Measurements from ENCODE around the gene TVP23C. TPM values are rescaled to one million over a fixed set of nuclear protein-coding genes. Genes with fewer than 3 reads are reported as not detected.

TVP23C gene
- total RNA-seq, 1 experiment from 2014 or later, result 15.3 TPM

DNA sequence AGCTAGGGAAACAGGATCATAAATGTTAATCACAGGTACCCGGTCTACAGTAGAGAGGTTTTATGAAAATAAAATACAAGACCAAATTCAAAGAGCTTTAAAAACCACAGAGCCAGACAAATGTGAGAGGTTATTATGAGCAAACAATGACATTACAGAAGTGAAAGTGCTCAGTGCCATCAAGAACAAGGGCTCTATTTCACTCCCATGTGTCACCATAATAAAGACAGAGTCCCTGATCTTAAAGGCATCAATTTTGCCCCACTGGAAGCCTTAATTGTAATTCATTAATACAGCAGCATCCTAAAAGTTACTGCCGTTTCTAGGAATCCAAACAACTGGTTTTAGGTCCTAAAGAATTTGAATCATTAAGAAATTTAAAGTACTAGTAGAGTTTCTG lies 52.1 kb downstream of the TVP23C start:
- TF ChIP-seq, protein P1, sequence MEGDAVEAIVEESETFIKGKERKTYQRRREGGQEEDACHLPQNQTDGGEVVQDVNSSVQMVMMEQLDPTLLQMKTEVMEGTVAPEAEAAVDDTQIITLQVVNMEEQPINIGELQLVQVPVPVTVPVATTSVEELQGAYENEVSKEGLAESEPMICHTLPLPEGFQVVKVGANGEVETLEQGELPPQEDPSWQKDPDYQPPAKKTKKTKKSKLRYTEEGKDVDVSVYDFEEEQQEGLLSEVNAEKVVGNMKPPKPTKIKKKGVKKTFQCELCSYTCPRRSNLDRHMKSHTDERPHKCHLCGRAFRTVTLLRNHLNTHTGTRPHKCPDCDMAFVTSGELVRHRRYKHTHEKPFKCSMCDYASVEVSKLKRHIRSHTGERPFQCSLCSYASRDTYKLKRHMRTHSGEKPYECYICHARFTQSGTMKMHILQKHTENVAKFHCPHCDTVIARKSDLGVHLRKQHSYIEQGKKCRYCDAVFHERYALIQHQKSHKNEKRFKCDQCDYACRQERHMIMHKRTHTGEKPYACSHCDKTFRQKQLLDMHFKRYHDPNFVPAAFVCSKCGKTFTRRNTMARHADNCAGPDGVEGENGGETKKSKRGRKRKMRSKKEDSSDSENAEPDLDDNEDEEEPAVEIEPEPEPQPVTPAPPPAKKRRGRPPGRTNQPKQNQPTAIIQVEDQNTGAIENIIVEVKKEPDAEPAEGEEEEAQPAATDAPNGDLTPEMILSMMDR (IDR thresholded peaks at IDR 0.05; ENCODE audit: insufficient read depth in 1 of 2, low read depth in 1 of 2, low read length in 1 of 2, severe bottlenecking in 1 of 2, unreplicated experiment in 1 of 2), result no peak
- Histone ChIP-seq H3K9me3 (no peaks in the 10 kb centered on the region), H3K4me1 (no peaks in the 10 kb centered on the region), H3K4me3 (ENCODE audit: low read depth, low read length) (no peak overlapping the region), H3K36me3 (ENCODE audit: control insufficient read depth, insufficient read depth, low read length) (no peaks in the 10 kb centered on the region), H3K27me3 (replicated peaks; ENCODE audit: control insufficient read depth, insufficient read depth, low read length) (no peaks in the 10 kb centered on the region)
- Mint-ChIP-seq H3K4me1 (ENCODE audit: low read depth, unreplicated experiment) (no peaks in the 10 kb centered on the region), H3K27ac (ENCODE audit: unreplicated experiment) (no peak overlapping the region), H3K4me3 (ENCODE audit: unreplicated experiment) (no peak overlapping the region), H3K9me3 (ENCODE audit: unreplicated experiment) (no peaks in the 10 kb centered on the region), H3K27me3 (ENCODE audit: insufficient read depth, unreplicated experiment) (no peaks in the 10 kb centered on the region), H3K36me3 (ENCODE audit: insufficient read depth, unreplicated experiment) (peaks cover 4% of the 10 kb centered on the region)
- ChIA-PET POLR2A (no interaction called here), CTCF (interaction anchor here (0.6 kb wide), 1 partner anchor 253 kb away, joined by 4 read pairs; no protein-coding TSS in a partner anchor)
- intact Hi-C loops (cut with micrococcal nuclease; ENCODE audit: unreplicated experiment), result no loop called here
- no peak for DNase-seq
- BruUV-seq (replicated peaks), result no TSS peak

DNA sequence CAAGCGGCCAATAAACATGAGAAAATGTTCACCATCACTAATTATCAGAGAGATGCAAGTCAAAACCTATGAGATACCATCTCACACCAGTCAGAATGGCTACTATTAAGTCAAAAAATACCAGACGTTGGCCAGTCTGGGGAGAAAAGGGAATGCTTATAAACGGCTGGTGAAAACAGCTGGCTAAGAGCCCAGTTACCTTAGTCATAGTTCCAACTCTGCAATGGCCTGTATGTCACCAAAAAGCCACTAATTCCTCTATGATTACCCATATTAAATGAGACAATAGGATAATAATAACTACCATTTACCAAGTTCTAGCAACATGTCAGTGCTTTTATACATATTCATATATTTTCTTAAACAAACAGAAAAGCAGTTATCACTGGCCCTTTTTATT lies 52.9 kb downstream of the TVP23C start:
- Mint-ChIP-seq H3K36me3 (ENCODE audit: insufficient read depth, unreplicated experiment) (no peaks in the 10 kb centered on the region), H3K4me1 (ENCODE audit: low read depth, unreplicated experiment) (no peaks in the 10 kb centered on the region), H3K9me3 (ENCODE audit: unreplicated experiment) (no peaks in the 10 kb centered on the region), H3K27me3 (ENCODE audit: insufficient read depth, unreplicated experiment) (no peaks in the 10 kb centered on the region), H3K4me3 (ENCODE audit: unreplicated experiment) (no peak overlapping the region), H3K27ac (ENCODE audit: unreplicated experiment) (no peak overlapping the region)
- Histone ChIP-seq H3K36me3 (ENCODE audit: control insufficient read depth, insufficient read depth, low read length) (no peaks in the 10 kb centered on the region), H3K27me3 (replicated peaks; ENCODE audit: control insufficient read depth, insufficient read depth, low read length) (no peaks in the 10 kb centered on the region), H3K9me3 (no peaks in the 10 kb centered on the region), H3K4me1 (no peaks in the 10 kb centered on the region), H3K4me3 (ENCODE audit: low read depth, low read length) (no peak overlapping the region)
- TF ChIP-seq, protein P1 (IDR thresholded peaks at IDR 0.05; ENCODE audit: insufficient read depth in 1 of 2, low read depth in 1 of 2, low read length in 1 of 2, severe bottlenecking in 1 of 2, unreplicated experiment in 1 of 2), result no peak
- intact Hi-C loops (cut with micrococcal nuclease; ENCODE audit: unreplicated experiment), result no loop called here
- ChIA-PET CTCF (no interaction called here), POLR2A (no interaction called here)
- no peak for DNase-seq
- no TSS peak for BruUV-seq (replicated peaks)

DNA sequence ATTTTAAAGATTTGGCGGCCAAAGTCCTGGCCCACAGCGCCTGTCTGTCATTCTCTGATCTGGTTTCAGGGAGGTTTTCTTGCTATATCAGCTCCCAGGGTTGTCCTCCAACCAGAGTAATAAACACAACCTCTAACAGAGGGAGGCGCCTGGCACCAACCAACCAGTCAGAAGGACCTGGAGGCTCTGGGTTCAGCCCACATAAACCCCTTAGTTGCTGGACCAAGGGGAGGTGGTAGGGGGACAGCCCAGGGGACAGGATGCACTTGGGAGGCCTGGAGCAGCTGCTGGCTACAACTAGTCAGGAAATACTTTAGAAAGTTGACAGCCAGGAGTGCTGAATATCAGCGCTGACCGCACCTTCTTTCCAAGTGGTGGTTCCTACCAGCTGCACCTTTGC lies 54.2 kb downstream of the TVP23C start:
- H3K4me1 ChIP-seq, result no peaks in the 10 kb centered on the region
- DNase-seq, result no peak
- no peaks in the 10 kb centered on the region for H3K27me3 ChIP-seq (replicated peaks; ENCODE audit: control insufficient read depth, insufficient read depth, low read length)
- H3K9me3 ChIP-seq, result no peaks in the 10 kb centered on the region
- Mint-ChIP-seq H3K4me3 (ENCODE audit: unreplicated experiment) (no peak overlapping the region), H3K27ac (ENCODE audit: unreplicated experiment) (no peak overlapping the region), H3K27me3 (ENCODE audit: insufficient read depth, unreplicated experiment) (no peaks in the 10 kb centered on the region), H3K36me3 (ENCODE audit: insufficient read depth, unreplicated experiment) (no peaks in the 10 kb centered on the region), H3K9me3 (ENCODE audit: unreplicated experiment) (no peaks in the 10 kb centered on the region), H3K4me1 (ENCODE audit: low read depth, unreplicated experiment) (no peaks in the 10 kb centered on the region)
- ChIA-PET CTCF (no interaction called here), POLR2A (no interaction called here)
- intact Hi-C loops (cut with micrococcal nuclease; ENCODE audit: unreplicated experiment), result no loop called here
- BruUV-seq (replicated peaks), result no TSS peak
- no peaks in the 10 kb centered on the region for H3K36me3 ChIP-seq (ENCODE audit: control insufficient read depth, insufficient read depth, low read length)
- TF ChIP-seq, protein P1 (IDR thresholded peaks at IDR 0.05; ENCODE audit: insufficient read depth in 1 of 2, low read depth in 1 of 2, low read length in 1 of 2, severe bottlenecking in 1 of 2, unreplicated experiment in 1 of 2), result no peak
- H3K4me3 ChIP-seq (ENCODE audit: low read depth, low read length), result no peak overlapping the region

All from Caco-2 (cell line).